ENCODE data around the gene ERVFRD-1. TPM values are rescaled to one million over a fixed set of nuclear protein-coding genes. Genes with fewer than 3 reads are reported as not detected.

Gene ERVFRD-1
- total RNA-seq, 6 donors from 2014 or later, result 0.46 to 1.3 (median 0.61) TPM; not detected in 2

GRCh38 chr6:11130605-11131004 lies 19.1 kb upstream of the ERVFRD-1 start:
- Histone ChIP-seq H3K36me3 (peaks cover 0 to 13% (median 5%) of the 10 kb centered on the region in 4 donors), H3K4me1 (no peaks in the 10 kb centered on the region), H3K27me3 (no peaks in the 10 kb centered on the region), H3K27ac (no peak overlapping the region), H3K9me3 (no peaks in the 10 kb centered on the region), H3K4me3 (no peak overlapping the region)
- no peak for TF ChIP-seq POLR2A (IDR thresholded peaks at IDR 0.05)
- TF ChIP-seq CTCF (IDR thresholded peaks at IDR 0.05), result no peak
- no peak for TF ChIP-seq EP300 (IDR thresholded peaks at IDR 0.05)
- no peak for TF ChIP-seq POLR2AphosphoS5 (IDR thresholded peaks at IDR 0.05)
- DNase-seq (no peak), ATAC-seq (ENCODE audit: low FRiP score in 2 of 2) (no peak)

GRCh38 chr6:11129908-11130565 lies 18.5 kb upstream of the ERVFRD-1 start:
- TF ChIP-seq CTCF (IDR thresholded peaks at IDR 0.05) (no peak), EP300 (IDR thresholded peaks at IDR 0.05) (no peak), POLR2A (IDR thresholded peaks at IDR 0.05) (no peak), POLR2AphosphoS5 (IDR thresholded peaks at IDR 0.05) (no peak)
- Histone ChIP-seq H3K27ac (no peak overlapping the region), H3K27me3 (no peaks in the 10 kb centered on the region), H3K4me3 (no peak overlapping the region), H3K4me1 (no peaks in the 10 kb centered on the region), H3K9me3 (no peaks in the 10 kb centered on the region), H3K36me3 (peaks cover 0 to 7% (median 2%) of the 10 kb centered on the region in 4 donors)
- ATAC-seq (ENCODE audit: low FRiP score in 2 of 2), result no peak
- 97 to 100% methylated on average over 1 of the region's 1 CpG for WGBS, 2 donors
- no peak for DNase-seq

- no peak for ATAC-seq (ENCODE audit: low FRiP score in 2 of 2)
- 94 to 97% methylated on average over 2 of the region's 2 CpGs for WGBS, 2 donors
- no peaks in the 10 kb centered on the region for H3K9me3 ChIP-seq
- TF ChIP-seq CTCF (IDR thresholded peaks at IDR 0.05) (no peak), POLR2A (IDR thresholded peaks at IDR 0.05) (no peak), EP300 (IDR thresholded peaks at IDR 0.05) (no peak), POLR2AphosphoS5 (IDR thresholded peaks at IDR 0.05) (no peak)
- DNase-seq, result no peak
- H3K27me3 ChIP-seq, result no peaks in the 10 kb centered on the region
- H3K27ac ChIP-seq, result no peak overlapping the region
- no peak overlapping the region for H3K4me3 ChIP-seq
- no peaks in the 10 kb centered on the region for H3K4me1 ChIP-seq
- no peaks in the 10 kb centered on the region for H3K36me3 ChIP-seq
These were observed 17.1 kb upstream of the ERVFRD-1 start for GRCh38 chr6:11128608-11129007.

- no peak overlapping the region for H3K4me3 ChIP-seq
- H3K27me3 ChIP-seq, result no peaks in the 10 kb centered on the region
- no peaks in the 10 kb centered on the region for H3K4me1 ChIP-seq
- ATAC-seq (ENCODE audit: low FRiP score in 2 of 2) (no peak), DNase-seq (no peak)
- H3K27ac ChIP-seq, result no peak overlapping the region
- TF ChIP-seq CTCF (IDR thresholded peaks at IDR 0.05) (no peak), EP300 (IDR thresholded peaks at IDR 0.05) (no peak), POLR2A (IDR thresholded peaks at IDR 0.05) (no peak), POLR2AphosphoS5 (IDR thresholded peaks at IDR 0.05) (no peak)
- no peaks in the 10 kb centered on the region for H3K9me3 ChIP-seq
- 83 to 94% methylated on average over 1 to 2 of the region's 2 CpGs for WGBS, 2 donors
- H3K36me3 ChIP-seq, result no peaks in the 10 kb centered on the region
These were observed 15.4 kb upstream of the ERVFRD-1 start for GRCh38 chr6:11126876-11127275.

- Histone ChIP-seq H3K4me1 (peaks cover 0 to 5% (median 0%) of the 10 kb centered on the region in 4 donors), H3K9me3 (no peaks in the 10 kb centered on the region), H3K4me3 (no peak overlapping the region), H3K27me3 (no peaks in the 10 kb centered on the region), H3K27ac (no peak overlapping the region), H3K36me3 (no peaks in the 10 kb centered on the region)
- no peak for TF ChIP-seq POLR2A (IDR thresholded peaks at IDR 0.05)
- peak in 1 of 6 experiments; percentile 17 for TF ChIP-seq CTCF (IDR thresholded peaks at IDR 0.05)
- no peak for DNase-seq
- 97 to 100% methylated on average over 2 of the region's 2 CpGs for WGBS, 2 donors
- no peak for ATAC-seq (ENCODE audit: low FRiP score in 2 of 2)
These were observed 12.5 kb upstream of the ERVFRD-1 start for GRCh38 chr6:11123978-11124377.

Data from upper lobe of left lung (tissue), 6 donors.